Dermis blood vessel endothelial cell (primary cell): ENCODE measurements around the gene GINS2. TPM values are rescaled to one million over a fixed set of nuclear protein-coding genes. Genes with fewer than 3 reads are reported as not detected.

Experiments
- DNase-seq: peaks from one replicate; pipeline ENCODE4 v3.0.0; 2010
- total RNA-seq: library from RNA; depleted of rRNA; stranded (reverse); fragments of >200 nt; gene quantifications from 2 replicates; pipeline ENCODE4 v1.2.3, GENCODE V29; 2014

Gene GINS2
- total RNA-seq, 1 donor from 2014 or later: 6.6 TPM

DNA sequence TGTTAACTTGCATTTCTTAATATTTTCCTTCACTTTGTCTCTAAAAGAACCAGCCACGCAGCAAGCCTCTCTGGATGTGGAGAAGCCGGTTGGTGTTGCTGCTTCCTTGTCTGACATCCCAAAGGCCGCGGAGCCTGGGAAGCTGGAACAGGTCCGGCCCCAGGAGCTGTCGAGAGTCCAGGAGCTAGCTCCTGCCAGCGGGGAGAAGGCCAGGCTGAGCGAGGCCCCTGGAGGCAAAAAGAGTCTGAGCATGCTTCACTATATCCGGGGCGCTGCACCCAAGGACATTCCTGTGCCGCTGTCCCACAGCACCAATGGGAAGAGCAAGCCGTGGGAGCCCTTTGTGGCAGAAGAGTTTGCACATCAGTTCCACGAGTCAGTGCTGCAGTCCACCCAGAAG lies 22.8 kb downstream of the GINS2 start:
- no peak for DNase-seq

DNA sequence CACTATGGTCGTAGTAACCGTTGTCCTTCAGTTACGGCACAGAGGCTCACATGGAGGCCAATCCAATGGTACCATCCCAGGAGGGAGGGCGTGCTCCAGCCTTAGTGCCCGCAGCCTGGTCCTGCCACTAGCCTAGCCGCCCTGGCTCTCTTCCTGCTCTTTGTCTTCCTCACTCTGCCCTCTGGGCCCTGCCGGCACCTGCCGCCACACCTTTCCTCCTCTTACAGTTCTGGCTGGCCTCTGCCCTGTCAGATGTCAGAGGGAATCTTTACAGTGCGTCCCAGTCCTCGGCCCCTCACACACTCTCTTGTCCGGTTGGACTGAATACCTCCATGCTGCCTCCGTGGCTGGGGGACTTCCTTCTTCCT lies 23.4 kb downstream of the GINS2 start:
- no peak for DNase-seq

DNA sequence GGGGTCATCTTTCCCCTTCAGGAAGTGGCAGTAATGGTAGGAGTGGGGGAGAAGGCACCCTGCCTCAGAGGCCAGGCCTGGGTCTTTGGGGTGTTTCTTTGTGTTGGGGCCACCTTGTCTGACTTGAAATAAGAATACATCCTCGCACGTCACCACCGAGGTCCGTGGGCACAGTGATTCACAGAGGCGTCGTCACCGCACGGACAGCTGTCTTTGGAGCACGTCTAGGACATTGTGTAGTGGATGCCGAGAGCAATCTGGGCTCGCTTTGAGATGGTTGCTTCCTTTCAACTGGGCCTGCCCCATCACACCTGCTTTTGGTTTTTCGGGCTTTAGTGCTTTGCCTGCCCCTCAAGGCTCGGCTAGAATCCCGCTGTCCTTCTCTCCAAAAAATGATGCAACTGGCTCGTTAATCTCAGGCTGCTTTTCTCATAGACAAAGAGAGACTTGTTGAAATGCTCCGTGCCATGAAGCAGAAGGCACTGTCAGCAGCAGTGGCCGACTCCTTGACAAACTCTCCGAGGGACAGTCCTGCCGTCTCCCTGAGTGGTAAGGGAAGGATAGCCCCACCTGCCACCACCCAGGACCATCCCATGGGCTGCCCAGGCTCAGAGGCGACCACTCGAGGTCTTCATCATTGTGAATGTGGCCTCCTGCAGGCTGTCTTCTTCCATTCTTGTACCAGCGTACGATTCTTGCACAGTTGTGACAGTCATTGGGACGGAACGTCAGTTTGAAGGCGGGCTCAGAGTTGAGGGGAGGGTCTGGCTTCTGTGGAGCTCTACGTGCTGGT lies 24.0 kb downstream of the GINS2 start:
- no peak for DNase-seq

DNA sequence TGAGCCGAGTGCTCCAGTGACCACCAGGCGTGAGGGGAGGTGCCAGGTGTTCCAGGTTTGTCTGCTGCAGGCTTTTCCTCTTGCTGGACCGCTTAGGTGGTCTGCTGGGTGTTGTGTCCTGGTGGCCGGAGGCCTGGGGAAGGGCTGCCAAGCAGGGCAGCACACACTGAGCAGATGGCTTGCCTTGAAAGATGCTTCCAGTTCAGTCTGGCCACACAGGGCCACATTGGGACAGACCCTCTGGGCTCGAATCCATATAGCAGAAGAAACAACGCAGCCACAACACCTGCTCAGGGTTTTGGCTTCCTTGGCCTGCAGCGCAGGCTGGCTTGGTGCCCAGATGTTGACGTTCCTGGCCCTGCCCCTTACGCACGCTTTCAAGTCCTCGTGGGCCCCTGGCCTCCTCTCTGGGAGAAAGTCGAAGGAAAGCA lies 24.8 kb downstream of the GINS2 start:
- DNase-seq: no peak

DNA sequence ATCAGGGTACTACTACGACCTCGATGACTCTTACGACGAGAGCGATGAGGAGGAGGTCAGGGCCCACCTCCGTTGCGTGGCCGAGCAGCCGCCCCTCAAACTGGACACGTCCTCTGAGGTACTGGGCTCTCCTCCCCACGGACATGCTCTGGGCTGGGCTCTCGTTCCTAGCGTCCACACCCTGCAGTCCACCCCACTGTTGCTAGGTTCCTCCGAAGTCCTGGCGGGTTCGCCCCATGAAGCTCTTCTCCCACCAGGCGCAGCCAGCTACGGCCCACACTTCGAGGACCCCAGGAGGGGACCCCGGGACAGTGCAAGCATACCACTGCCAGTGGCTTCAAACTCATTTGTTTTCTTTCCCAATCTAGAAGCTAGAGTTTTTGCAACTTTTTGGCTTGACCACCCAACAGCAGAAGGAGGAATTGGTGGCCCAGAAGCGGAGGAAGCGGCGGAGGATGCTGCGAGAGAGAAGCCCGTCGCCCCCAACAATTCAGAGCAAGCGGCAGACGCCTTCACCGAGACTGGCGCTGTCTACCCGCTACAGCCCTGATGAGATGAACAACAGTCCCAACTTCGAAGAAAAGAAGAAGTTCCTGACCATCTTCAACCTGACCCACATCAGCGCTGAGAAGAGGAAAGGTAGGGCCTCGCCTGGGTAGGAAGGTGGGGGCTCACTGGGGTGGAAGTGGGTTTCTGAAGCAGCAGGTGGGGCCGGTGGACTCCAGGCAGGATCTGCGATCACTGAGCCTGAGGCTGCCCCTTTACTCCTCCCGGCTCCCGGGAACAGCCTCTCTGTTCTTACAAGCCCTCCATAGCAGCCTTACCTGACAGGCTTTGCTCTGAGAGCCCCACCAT lies 25.6 kb downstream of the GINS2 start:
- DNase-seq: no peak

DNA sequence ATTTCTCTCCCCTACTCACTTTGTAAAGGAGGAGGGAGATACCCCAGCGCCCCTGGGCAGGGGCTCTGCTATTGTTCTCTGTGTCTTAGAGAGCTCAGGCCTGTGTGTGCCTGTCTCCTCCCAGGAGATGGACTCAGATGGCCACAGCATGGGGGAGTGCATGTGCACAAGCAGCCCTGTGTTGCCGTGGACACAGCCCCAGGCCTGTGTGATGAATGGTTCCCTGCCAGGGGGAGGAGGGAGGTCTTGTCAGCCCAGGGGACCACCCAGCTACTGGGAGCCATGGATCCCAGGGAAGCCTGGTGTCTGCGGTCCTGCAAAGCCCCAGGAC lies 26.3 kb downstream of the GINS2 start:
- no peak for DNase-seq

DNA sequence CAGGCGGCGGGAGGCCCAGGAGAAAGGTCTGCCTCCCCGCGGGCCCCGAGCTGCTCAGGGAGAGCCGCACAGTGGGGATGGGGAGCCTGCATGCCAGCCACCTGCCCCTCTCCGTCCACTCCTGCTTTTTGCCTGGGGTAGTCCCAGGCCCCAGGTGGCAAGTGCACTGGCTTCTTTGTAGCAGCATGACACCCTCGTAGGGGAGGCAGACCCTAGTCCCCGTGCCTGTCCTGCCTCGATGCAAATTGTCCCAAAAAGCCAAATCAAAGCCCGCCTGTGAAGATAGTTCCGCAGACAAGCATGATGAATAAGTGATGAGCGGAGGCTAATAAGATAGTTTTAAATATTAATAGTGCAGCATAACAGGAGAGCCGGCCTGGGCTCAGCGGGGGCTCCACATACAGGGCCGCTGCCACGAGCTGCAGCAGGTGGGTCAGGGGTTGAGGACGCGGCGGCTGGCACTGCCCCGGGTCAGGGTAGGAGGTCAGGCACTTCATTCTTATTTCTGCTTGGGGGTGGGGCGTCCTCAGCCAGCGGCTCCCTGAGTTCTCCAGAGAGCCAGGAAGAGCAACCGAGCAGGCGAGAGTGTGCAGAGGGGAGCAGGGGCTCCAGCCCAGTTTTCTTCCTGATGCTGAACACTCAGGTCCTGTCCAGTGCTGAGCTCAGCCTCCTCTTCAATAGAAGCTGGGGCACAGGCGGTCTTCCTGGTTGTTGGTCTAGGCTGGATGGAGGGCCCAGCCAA lies 26.8 kb downstream of the GINS2 start:
- DNase-seq: no peak

DNA sequence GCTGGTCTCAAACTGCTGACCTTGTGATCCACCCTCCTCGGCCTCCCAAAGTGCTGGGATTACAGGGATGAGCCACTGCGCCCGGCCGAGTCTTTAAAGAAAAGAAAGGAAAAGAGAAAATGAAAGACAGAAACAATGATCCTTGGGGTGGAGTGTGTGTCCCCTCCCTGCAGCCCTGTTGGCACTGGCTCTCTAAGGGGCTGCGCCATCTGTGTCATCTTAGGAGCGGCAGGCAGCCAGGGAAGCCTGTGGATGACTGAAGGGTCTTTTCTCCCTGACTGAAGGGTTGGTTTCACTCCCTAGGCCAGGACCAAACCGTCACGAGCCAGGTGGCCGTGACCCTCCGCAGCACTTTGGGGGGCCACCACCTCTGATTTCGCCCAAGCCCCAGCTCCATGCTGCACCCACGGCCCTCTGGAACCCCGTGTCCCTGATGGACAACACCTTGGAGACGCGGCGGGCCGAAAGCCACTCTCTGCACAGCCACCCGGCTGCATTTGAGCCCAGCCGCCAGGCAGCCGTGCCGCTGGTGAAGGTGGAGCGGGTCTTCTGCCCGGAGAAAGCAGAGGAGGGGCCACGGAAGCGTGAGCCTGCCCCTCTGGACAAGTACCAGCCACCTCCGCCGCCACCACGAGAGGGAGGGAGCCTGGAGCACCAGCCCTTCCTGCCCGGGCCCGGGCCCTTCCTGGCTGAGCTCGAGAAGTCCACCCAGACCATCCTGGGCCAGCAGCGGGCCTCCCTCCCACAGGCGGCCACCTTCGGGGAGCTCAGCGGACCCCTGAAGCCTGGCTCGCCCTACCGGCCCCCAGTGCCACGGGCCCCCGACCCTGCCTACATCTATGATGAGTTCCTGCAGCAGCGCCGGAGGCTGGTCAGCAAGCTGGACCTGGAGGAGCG lies 27.7 kb downstream of the GINS2 start:
- DNase-seq: no peak

DNA sequence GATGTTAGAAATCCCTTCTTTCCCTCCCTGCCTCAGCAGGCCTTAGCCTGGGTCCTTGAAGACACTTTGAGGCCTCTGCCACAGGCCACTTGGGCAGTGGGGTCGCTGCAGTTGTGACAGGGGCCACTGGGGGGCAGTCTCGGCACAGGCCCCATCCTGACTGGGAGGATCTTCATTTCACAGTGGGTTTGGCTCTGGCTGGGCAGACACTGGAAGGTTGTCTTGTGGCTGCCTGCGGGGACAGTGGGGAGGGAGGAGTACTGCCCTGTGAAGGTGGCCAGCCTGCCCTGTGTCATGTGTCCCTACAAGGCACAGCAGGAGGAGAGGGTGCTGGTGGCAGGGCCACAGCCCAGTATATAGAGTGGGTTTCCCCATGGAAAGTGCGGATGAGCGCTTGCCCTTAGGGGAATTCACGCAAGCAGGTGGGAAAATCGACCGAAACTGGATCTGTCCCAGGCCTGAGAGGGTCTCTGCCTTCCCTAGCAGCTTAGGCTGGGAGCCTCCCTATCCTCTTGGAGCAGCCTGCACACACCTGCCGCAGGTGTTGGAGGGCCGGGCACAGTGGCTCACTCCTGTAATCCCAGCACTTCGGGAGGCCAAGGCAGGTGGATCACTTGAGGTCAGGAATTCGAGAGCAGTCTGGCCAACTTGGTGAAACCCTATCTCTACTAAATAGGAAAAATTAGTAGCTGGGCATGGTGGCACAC lies 28.8 kb downstream of the GINS2 start:
- DNase-seq: peak; percentile 80

DNA sequence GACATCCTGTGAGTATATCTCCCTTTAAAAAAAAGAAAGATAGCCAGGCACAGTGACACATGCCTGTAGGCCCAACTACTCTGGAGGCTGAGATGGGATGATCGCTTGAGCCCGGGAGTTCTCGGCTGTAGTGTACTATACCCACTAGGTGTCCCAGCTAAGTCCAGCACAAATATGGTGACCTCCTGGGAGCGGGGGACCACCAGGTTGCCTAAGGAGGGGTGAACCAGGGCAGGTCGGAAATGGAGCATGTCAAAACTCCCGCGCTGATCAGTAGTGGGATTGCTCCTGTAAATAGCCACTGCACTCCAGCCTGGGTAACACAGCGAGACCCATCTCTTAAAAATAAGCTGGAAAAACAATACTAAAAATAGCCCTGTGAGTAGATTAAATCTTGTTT lies 29.4 kb downstream of the GINS2 start:
- DNase-seq: no peak

DNA sequence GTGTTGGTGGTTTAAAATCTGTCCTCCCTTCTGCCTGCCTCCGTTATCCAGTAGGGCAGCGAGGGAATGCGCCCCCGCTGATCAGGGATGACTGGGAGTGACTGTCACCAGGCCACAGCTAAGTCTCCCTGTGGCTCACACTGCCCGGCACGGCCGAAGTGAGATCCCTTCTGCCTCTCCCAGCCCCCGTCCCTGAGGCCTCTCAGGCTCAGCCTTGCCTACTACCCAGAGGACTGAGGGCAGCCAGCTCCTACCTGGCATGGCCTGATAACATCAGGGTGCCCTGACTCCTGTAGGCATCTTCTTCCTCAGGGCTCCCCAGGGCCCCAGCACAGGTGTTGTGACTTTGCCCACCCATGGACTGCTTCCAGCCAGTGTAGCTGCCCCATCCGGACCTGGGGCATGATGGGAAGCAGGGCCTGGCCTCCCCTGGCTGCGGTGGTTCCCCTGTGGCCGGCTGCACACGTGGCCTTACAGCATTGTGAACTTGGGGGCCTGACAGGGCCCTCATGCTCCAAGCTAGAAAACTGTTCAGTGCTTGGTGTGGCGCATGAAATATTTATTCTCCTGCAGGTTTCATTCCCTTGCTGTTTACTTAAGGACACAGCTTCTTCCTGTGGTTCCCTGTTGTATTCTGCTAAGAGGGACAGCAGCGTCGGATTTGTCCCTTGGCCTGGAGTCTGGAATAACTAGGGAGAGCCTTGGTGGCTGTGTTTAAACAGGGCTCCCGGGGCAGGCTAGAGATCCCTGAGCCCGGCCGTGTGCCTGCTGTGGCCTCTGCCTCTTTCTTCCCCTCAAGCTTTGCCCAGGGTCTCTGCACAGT lies 30.0 kb downstream of the GINS2 start:
- no peak for DNase-seq

DNA sequence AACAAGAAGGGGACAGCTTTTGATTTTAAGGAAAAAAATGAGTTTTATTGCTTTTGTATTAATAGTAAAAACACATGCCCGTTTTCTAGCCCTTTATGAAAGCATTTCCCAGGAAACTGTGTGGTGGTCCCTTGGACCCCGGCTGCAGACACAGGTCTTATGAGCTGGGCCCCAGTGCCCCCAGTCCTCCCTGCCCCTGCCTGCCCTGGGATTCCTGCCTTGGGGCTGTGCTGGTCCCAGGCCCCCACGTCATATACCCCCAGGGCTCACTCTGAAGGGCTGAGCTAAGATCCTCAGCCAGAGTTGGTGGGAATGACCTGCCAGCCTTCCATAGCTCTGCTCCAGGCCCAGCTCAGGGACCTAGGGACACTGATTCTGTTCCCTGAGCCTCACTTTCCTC lies 30.8 kb downstream of the GINS2 start:
- no peak for DNase-seq

DNA sequence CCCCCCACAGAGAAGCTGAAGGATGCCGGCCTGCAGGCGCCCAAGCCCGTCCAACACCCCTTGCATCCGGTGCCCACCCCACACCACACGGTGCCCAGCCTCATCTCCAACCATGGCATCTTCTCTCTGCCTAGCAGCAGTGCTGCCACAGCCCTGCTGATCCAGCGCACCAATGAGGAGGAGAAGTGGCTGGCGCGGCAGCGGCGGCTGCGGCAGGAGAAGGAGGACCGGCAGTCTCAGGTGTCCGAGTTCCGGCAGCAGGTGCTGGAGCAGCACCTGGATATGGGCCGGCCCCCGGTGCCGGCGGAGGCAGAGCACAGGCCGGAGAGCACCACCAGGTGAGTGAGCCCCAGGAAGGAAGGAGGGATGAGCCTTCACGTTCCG lies 31.5 kb downstream of the GINS2 start:
- DNase-seq: no peak

DNA sequence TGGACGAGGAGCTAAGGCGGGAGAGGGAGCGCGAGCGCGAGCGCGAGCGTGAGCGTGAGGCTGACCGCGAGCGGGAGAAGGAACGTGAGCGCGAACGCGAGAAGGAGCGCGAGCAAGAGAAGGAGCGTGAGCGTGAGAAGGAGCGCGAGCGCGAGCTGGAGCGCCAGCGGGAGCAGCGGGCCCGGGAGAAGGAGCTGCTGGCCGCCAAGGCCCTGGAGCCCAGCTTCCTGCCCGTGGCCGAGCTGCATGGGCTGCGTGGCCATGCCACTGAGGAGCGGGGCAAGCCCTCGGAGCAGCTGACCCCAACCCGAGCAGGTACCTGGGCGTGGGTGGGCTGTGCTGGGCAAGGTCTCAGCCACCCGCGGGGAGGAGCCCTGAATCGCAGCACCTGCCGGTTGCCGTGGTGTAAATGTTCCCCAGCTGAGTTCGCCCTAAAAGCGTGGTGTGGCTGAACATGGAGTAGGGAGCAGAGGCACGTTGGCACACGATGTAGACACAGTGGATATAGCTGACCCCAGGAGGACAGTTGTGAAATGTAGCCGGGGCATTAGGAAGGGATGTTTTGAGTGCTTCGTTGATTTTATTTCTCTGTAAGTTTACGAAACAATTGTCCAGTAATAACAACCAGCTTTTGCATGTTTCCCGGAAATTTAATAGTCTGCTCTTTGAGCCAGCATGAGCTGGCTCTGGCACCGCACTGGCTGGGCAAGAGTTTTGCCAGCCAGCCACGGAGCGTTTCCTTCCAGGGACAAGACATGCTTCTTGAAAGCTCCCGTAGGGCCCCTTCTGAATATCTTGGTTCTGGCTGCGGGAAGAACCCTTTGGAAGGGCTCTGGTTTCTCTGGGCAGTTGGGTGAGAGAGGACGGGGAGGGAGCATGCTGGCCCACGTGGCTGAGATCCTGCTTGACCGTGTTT lies 32.1 kb downstream of the GINS2 start:
- no peak for DNase-seq

DNA sequence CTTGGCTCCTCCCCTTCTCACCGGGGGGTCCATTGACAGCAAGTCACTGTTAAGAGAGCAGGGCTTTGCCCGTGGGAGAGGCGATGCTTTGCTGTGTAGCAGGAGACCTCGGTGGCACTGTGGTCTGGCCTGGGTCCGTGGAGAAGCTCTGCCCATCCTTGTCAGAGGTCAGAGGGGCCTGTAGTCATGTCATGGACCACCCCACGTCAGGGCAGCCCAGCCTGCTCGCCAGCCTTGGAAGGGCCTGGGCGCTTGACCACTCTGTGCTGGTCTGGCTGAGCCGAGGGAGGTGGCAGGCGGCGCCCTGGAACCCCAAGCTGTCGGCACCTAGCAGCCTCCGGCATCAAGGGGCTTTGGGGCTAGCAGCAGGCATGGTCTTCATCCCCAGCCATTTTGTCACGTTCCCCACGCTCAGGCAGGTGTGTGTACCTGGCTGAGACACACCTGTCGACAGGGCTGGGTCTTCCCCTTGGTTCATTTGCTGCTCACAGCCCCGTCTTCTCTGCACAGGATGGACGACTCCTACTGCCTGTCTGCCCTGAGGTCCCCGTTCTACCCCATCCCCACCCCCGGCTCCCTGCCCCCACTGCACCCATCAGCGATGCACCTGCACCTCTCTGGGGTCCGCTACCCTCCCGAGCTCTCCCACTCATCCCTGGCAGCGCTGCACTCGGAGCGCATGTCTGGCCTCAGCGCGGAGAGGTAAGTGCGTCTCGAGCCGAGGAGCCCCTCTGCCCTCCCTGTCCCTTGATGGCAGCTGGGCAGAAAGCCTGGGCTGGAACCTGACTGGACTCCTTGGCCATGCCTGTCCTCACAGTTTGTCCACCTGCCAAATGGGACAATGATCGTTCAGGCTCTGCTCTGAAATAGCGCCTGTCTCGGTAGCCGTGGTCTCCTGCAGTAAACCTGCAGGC lies 33.3 kb downstream of the GINS2 start:
- DNase-seq: no peak

DNA sequence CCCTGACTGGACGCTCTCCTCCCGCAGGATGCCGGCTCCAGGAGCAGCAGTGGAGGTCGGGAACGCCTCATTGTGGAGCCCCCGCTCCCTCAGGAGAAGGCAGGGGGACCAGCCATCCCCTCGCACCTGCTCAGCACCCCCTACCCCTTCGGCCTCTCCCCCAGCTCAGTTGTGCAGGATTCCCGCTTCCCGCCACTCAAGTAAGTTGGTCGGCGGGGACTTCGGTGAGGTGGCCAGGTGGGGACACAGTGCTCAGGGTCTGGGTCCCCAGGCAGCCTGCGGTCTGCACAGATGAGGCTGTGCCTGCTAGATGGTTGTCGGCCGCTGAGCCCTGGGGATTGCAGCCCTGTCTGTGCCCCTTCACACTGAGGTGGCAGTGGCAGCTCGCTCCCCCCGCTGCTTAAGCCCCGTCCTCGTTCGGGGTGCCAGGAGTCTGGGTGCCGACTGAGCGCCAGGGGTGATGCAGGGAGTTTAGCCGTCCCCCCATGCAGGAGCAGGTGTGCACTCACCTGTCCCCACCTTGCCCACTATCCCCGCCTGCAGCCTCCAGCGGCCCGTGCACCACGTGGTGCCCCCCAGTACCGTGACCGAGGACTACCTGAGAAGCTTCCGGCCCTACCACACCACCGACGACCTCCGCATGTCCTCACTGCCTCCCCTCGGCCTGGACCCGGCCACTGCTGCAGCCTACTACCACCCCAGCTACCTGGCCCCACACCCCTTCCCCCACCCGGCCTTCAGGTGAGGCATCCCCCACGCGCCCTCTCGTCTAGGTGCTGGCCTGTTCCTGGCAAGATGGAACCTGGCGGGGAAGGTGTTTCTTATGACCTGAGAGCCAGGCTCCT lies 34.3 kb downstream of the GINS2 start:
- no peak for DNase-seq

DNA sequence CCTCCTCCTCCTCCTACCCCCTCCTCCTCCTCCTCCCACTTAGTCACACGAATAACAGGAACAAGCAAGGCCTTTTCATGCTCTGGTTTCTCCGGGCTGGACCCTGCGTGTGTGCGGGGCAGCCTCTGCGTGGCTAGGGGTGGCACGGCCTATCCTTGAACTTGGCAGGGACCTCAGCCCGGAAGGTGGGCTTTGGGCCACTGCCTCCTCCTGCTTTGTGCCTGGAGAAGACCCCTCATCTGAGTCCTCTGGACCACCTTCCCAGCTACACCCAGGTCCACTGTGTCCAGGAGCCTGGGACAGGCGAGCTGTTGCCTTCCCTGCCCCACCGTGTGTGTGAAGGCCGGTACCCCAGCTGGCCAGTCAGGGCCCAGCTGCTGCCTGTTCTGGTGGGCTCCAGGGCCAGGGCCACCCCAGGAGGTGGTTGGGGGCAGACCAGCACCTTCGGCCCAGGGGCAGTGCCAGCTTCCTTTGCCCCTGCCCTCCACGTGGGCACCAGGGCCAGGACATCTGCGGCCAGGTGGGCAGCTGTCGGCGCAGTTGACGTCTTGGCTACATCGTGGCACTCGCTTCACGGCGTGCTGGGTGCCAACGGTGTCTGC lies 35.4 kb downstream of the GINS2 start:
- DNase-seq: no peak
